ENCODE data around the gene CENPH.

The CENPH gene

GRCh38 chr5:69148981-69149675, 40.3 kb upstream of the CENPH start:
- Histone ChIP-seq H3K79me1 (ENCODE audit: low read length) (no peaks in the 10 kb centered on the region), H4K12ac (ENCODE audit: low read depth, low read length) (no peak overlapping the region), H3K18ac (ENCODE audit: low read length) (no peak overlapping the region), H2BK12ac (ENCODE audit: low read length) (no peak overlapping the region), H2AK5ac (ENCODE audit: low read length) (no peak overlapping the region), H2AFZ (ENCODE audit: insufficient read depth, low read length, poor library complexity) (no peak overlapping the region), H3K9ac (ENCODE audit: low read length) (no peak overlapping the region), H3K79me2 (ENCODE audit: control insufficient read depth, insufficient read depth, low read length, poor library complexity) (no peaks in the 10 kb centered on the region), H3K4me1 (ENCODE audit: control insufficient read depth in 1 of 2, insufficient read depth in 2 of 2, low read length in 2 of 2) (no peaks in the 10 kb centered on the region), H4K91ac (ENCODE audit: low read depth, low read length) (peak overlapping the region; percentile 19), H3K4me2 (ENCODE audit: low read length) (no peak overlapping the region), H2BK5ac (ENCODE audit: low read depth, low read length, poor library complexity) (no peak overlapping the region), H3K36me3 (ENCODE audit: control insufficient read depth in 1 of 2, insufficient read depth in 2 of 2, low read length in 2 of 2) (no peaks in the 10 kb centered on the region), H3K4me3 (ENCODE audit: low read depth, low read length) (no peak overlapping the region), H2BK120ac (ENCODE audit: insufficient read depth, low read length, poor library complexity) (no peak overlapping the region), H3K14ac (ENCODE audit: low read length) (no peak overlapping the region), H3K4ac (ENCODE audit: low read depth, low read length) (no peak overlapping the region), H4K8ac (ENCODE audit: low read depth, low read length) (no peak overlapping the region), H3K27me3 (ENCODE audit: insufficient read depth, low read length) (no peaks in the 10 kb centered on the region), H3K27ac (ENCODE audit: low read depth, low read length) (no peak overlapping the region), H3K23ac (ENCODE audit: low read length) (no peak overlapping the region), H3K9me3 (ENCODE audit: insufficient read depth, low read depth, low read length) (no peaks in the 10 kb centered on the region)
- no CpG with 5 or more reads among the region's 2 CpGs for WGBS (ENCODE audit: extremely low coverage, insufficient coverage, insufficient read length)
- DNase-seq, result no peak

GRCh38 chr5:69149676-69150010, 39.7 kb upstream of the CENPH start:
- Histone ChIP-seq H3K79me1 (ENCODE audit: low read length) (no peaks in the 10 kb centered on the region), H3K4me3 (ENCODE audit: low read depth, low read length) (no peak overlapping the region), H4K8ac (ENCODE audit: low read depth, low read length) (no peak overlapping the region), H3K9ac (ENCODE audit: low read length) (no peak overlapping the region), H3K14ac (ENCODE audit: low read length) (no peak overlapping the region), H2BK12ac (ENCODE audit: low read length) (no peak overlapping the region), H3K18ac (ENCODE audit: low read length) (no peak overlapping the region), H2BK5ac (ENCODE audit: low read depth, low read length, poor library complexity) (no peak overlapping the region), H3K36me3 (ENCODE audit: control insufficient read depth in 1 of 2, insufficient read depth in 2 of 2, low read length in 2 of 2) (no peaks in the 10 kb centered on the region), H3K4me1 (ENCODE audit: control insufficient read depth in 1 of 2, insufficient read depth in 2 of 2, low read length in 2 of 2) (no peaks in the 10 kb centered on the region), H2AFZ (ENCODE audit: insufficient read depth, low read length, poor library complexity) (no peak overlapping the region), H2AK5ac (ENCODE audit: low read length) (no peak overlapping the region), H3K4me2 (ENCODE audit: low read length) (no peak overlapping the region), H3K4ac (ENCODE audit: low read depth, low read length) (no peak overlapping the region), H3K23ac (ENCODE audit: low read length) (no peak overlapping the region), H3K27ac (ENCODE audit: low read depth, low read length) (no peak overlapping the region), H4K12ac (ENCODE audit: low read depth, low read length) (no peak overlapping the region), H4K91ac (ENCODE audit: low read depth, low read length) (no peak overlapping the region), H3K79me2 (ENCODE audit: control insufficient read depth, insufficient read depth, low read length, poor library complexity) (no peaks in the 10 kb centered on the region), H3K9me3 (ENCODE audit: insufficient read depth, low read depth, low read length) (no peaks in the 10 kb centered on the region), H2BK120ac (ENCODE audit: insufficient read depth, low read length, poor library complexity) (no peak overlapping the region), H3K27me3 (ENCODE audit: insufficient read depth, low read length) (no peaks in the 10 kb centered on the region)
- WGBS (ENCODE audit: extremely low coverage, insufficient coverage, insufficient read length), result no CpG with 5 or more reads among the region's 5 CpGs
- no peak for DNase-seq

- Histone ChIP-seq H2BK12ac (ENCODE audit: low read length) (no peak overlapping the region), H3K4ac (ENCODE audit: low read depth, low read length) (no peak overlapping the region), H2AFZ (ENCODE audit: insufficient read depth, low read length, poor library complexity) (no peak overlapping the region), H3K9ac (ENCODE audit: low read length) (no peak overlapping the region), H4K8ac (ENCODE audit: low read depth, low read length) (no peak overlapping the region), H3K36me3 (ENCODE audit: control insufficient read depth in 1 of 2, insufficient read depth in 2 of 2, low read length in 2 of 2) (no peaks in the 10 kb centered on the region), H3K9me3 (ENCODE audit: insufficient read depth, low read depth, low read length) (no peaks in the 10 kb centered on the region), H3K4me1 (ENCODE audit: control insufficient read depth in 1 of 2, insufficient read depth in 2 of 2, low read length in 2 of 2) (no peaks in the 10 kb centered on the region), H4K12ac (ENCODE audit: low read depth, low read length) (no peak overlapping the region), H2AK5ac (ENCODE audit: low read length) (no peak overlapping the region), H3K14ac (ENCODE audit: low read length) (no peak overlapping the region), H3K79me1 (ENCODE audit: low read length) (no peaks in the 10 kb centered on the region), H3K4me2 (ENCODE audit: low read length) (no peak overlapping the region), H2BK5ac (ENCODE audit: low read depth, low read length, poor library complexity) (no peak overlapping the region), H3K27ac (ENCODE audit: low read depth, low read length) (no peak overlapping the region), H3K4me3 (ENCODE audit: low read depth, low read length) (no peak overlapping the region), H3K79me2 (ENCODE audit: control insufficient read depth, insufficient read depth, low read length, poor library complexity) (no peaks in the 10 kb centered on the region), H3K27me3 (ENCODE audit: insufficient read depth, low read length) (no peaks in the 10 kb centered on the region), H4K91ac (ENCODE audit: low read depth, low read length) (no peak overlapping the region), H3K23ac (ENCODE audit: low read length) (no peak overlapping the region), H3K18ac (ENCODE audit: low read length) (no peak overlapping the region), H2BK120ac (ENCODE audit: insufficient read depth, low read length, poor library complexity) (no peak overlapping the region)
- no CpG with 5 or more reads among the region's 3 CpGs for WGBS (ENCODE audit: extremely low coverage, insufficient coverage, insufficient read length)
- DNase-seq, result no peak
Observed at GRCh38 chr5:69152731-69153130, 36.7 kb upstream of the CENPH start.

GRCh38 chr5:69156456-69156855, 32.9 kb upstream of the CENPH start:
- no peaks in the 10 kb centered on the region for H3K9me3 ChIP-seq (ENCODE audit: insufficient read depth, low read depth, low read length)
- H3K14ac ChIP-seq (ENCODE audit: low read length), result no peak overlapping the region
- H3K4me2 ChIP-seq (ENCODE audit: low read length), result no peak overlapping the region
- DNase-seq, result peak; percentile 88 to 91
- no peak overlapping the region for H3K27ac ChIP-seq (ENCODE audit: low read depth, low read length)
- no peak overlapping the region for H2BK5ac ChIP-seq (ENCODE audit: low read depth, low read length, poor library complexity)
- H4K8ac ChIP-seq (ENCODE audit: low read depth, low read length), result no peak overlapping the region
- H3K23ac ChIP-seq (ENCODE audit: low read length), result no peak overlapping the region
- H2BK12ac ChIP-seq (ENCODE audit: low read length), result no peak overlapping the region
- WGBS (ENCODE audit: extremely low coverage, insufficient coverage, insufficient read length), result no CpG with 5 or more reads among the region's 11 CpGs
- H2AK5ac ChIP-seq (ENCODE audit: low read length), result no peak overlapping the region
- no peak overlapping the region for H3K9ac ChIP-seq (ENCODE audit: low read length)
- H3K27me3 ChIP-seq (ENCODE audit: insufficient read depth, low read length), result no peaks in the 10 kb centered on the region
- H3K36me3 ChIP-seq (ENCODE audit: control insufficient read depth in 1 of 2, insufficient read depth in 2 of 2, low read length in 2 of 2), result no peaks in the 10 kb centered on the region
- no peak overlapping the region for H2AFZ ChIP-seq (ENCODE audit: insufficient read depth, low read length, poor library complexity)
- no peaks in the 10 kb centered on the region for H3K4me1 ChIP-seq (ENCODE audit: control insufficient read depth in 1 of 2, insufficient read depth in 2 of 2, low read length in 2 of 2)
- no peak overlapping the region for H2BK120ac ChIP-seq (ENCODE audit: insufficient read depth, low read length, poor library complexity)
- H4K12ac ChIP-seq (ENCODE audit: low read depth, low read length), result no peak overlapping the region
- H3K79me2 ChIP-seq (ENCODE audit: control insufficient read depth, insufficient read depth, low read length, poor library complexity), result no peaks in the 10 kb centered on the region
- H3K18ac ChIP-seq (ENCODE audit: low read length), result no peak overlapping the region
- H3K4ac ChIP-seq (ENCODE audit: low read depth, low read length), result no peak overlapping the region
- no peak overlapping the region for H3K4me3 ChIP-seq (ENCODE audit: low read depth, low read length)
- no peaks in the 10 kb centered on the region for H3K79me1 ChIP-seq (ENCODE audit: low read length)
- no peak overlapping the region for H4K91ac ChIP-seq (ENCODE audit: low read depth, low read length)

Measured in trophoblast cell (in vitro differentiated cells and primary cell).